Neural cell (in vitro differentiated cells): ENCODE results near the gene RTN4. TPM values are rescaled to one million over a fixed set of nuclear protein-coding genes. Genes with fewer than 3 reads are reported as not detected.

ENCODE experiments used
- H2AFZ ChIP-seq: fragments of 200-600, 300-800 bp; sonication (generic), shearing (Covaris generic); 2 replicates; pipeline ENCODE4 v1.6.0; 2014; ENCODE audit warnings: low read depth, mild to moderate bottlenecking, antibody characterized with exemption, low read length, moderate library complexity
- H3F3A ChIP-seq: fragments of 200-600 bp; shearing (Covaris generic); 2 replicates; pipeline ENCODE4 v1.6.1; 2016; ENCODE audit warnings: mild to moderate bottlenecking, moderate library complexity, mixed read lengths, antibody characterized with exemption, low read length; ENCODE audit not compliant: insufficient read depth, poor library complexity, severe bottlenecking
- H3K27ac ChIP-seq: fragments of 200-600, 300-800 bp; sonication (generic), shearing (Covaris generic); 2 replicates; pipeline ENCODE4 v1.5.1; 2014; ENCODE audit warnings: mild to moderate bottlenecking, low read length, moderate library complexity
- H3K27me3 ChIP-seq: fragments of 300-800, 200-600 bp; sonication (generic), shearing (Covaris generic); 2 replicates; pipeline ENCODE4 v1.6.0; 2014; ENCODE audit warnings: mild to moderate bottlenecking, low read depth, low read length, moderate library complexity; ENCODE audit not compliant: insufficient read depth
- H3K36me3 ChIP-seq: fragments of 300-800, 200-600 bp; sonication (generic), shearing (Covaris generic); 2 replicates; pipeline ENCODE4 v1.5.1; 2014; ENCODE audit warnings: mild to moderate bottlenecking, antibody characterized with exemption, low read length, moderate library complexity; ENCODE audit not compliant: insufficient read depth
- H3K4me2 ChIP-seq: fragments of 300-800, 200-600 bp; sonication (generic), shearing (Covaris generic); 2 replicates; pipeline ENCODE4 v1.6.0; 2014; ENCODE audit warnings: mild to moderate bottlenecking, low read length
- H3K4me3 ChIP-seq: fragments of 300-800, 200-600 bp; sonication (generic), shearing (Covaris generic); 2 replicates; pipeline ENCODE4 v1.5.1; 2014; ENCODE audit warnings: mild to moderate bottlenecking, low read length, moderate library complexity
- H3K79me2 ChIP-seq: fragments of 200-600 bp; shearing (Covaris generic); replicated peaks from 2 replicates; pipeline ENCODE4 v1.6.0; 2014; ENCODE audit warnings: mild to moderate bottlenecking, low read length, moderate library complexity; ENCODE audit not compliant: insufficient read depth
- H3K9ac ChIP-seq: fragments of 300-800, 200-600 bp; sonication (generic), shearing (Covaris generic); 2 replicates; pipeline ENCODE4 v1.6.1; 2016; ENCODE audit warnings: mild to moderate bottlenecking, low read length, mixed read lengths
- H3K9me2 ChIP-seq: fragments of 200-600 bp; shearing (Covaris generic); 2 replicates; pipeline ENCODE4 v1.6.1; 2016; ENCODE audit warnings: mild to moderate bottlenecking, low read length, mixed read lengths; ENCODE audit not compliant: insufficient read depth
- H3K9me3 ChIP-seq: fragments of 200-600, 300-800 bp; sonication (generic), shearing (Covaris generic); 2 replicates; pipeline ENCODE4 v1.6.1; 2016; ENCODE audit warnings: mild to moderate bottlenecking, mixed run types, low read length, moderate library complexity, mixed read lengths
- H4K20me1 ChIP-seq: fragments of 200-600 bp; shearing (Covaris generic); 2 replicates; pipeline ENCODE4 v1.6.1; 2016; ENCODE audit warnings: mild to moderate bottlenecking, mixed run types; ENCODE audit not compliant: insufficient read depth
- EP300 ChIP-seq: fragments of 450-650 bp; conservative IDR thresholded peaks from 2 replicates; pipeline ENCODE4 v1.6.1; 2014; ENCODE audit warnings: antibody characterized with exemption, mild to moderate bottlenecking, moderate library complexity; ENCODE audit not compliant: poor library complexity, severe bottlenecking
- EZH2 ChIP-seq: fragments of 200-600, 300-800 bp; shearing (Covaris generic), sonication (generic); IDR thresholded peaks from 2 replicates; pipeline ENCODE4 v1.6.1; 2014; ENCODE audit warnings: antibody characterized with exemption, low read length, borderline replicate concordance, mild to moderate bottlenecking; ENCODE audit not compliant: insufficient read depth, poor library complexity, severe bottlenecking
- MXI1 ChIP-seq: fragments of 450-650 bp; conservative IDR thresholded peaks from 2 replicates; pipeline ENCODE4 v1.6.1; 2014; ENCODE audit warnings: antibody characterized with exemption, mild to moderate bottlenecking; ENCODE audit not compliant: poor library complexity, severe bottlenecking
- POLR2AphosphoS5 ChIP-seq: IDR thresholded peaks from 2 replicates; pipeline ENCODE4 v1.6.1; 2012
- RAD21 ChIP-seq: fragments of 450-650 bp; conservative IDR thresholded peaks from 2 replicates; pipeline ENCODE4 v1.6.1; 2014; ENCODE audit warnings: antibody characterized with exemption, mild to moderate bottlenecking, moderate library complexity
- SMC3 ChIP-seq: fragments of 450-650 bp; conservative IDR thresholded peaks from 2 replicates; pipeline ENCODE4 v1.6.1; 2014; ENCODE audit warnings: antibody characterized with exemption, mild to moderate bottlenecking, moderate library complexity; ENCODE audit not compliant: poor library complexity
- TAF1 ChIP-seq: IDR thresholded peaks from 2 replicates; pipeline ENCODE4 v1.6.1; 2012; ENCODE audit warnings: low read depth
- polyA plus RNA-seq: library from polyadenylated mRNA; depleted of rRNA; stranded (reverse); fragments of >200 nt; gene quantifications from 2 replicates; pipeline ENCODE4 v1.2.3, GENCODE V29; 2014
- TF ChIP-seq, protein P1 (sequence below): fragments of 450-650 bp; IDR thresholded peaks from 2 replicates; pipeline ENCODE4 v1.5.1; 2014; ENCODE audit warnings: antibody characterized with exemption, mild to moderate bottlenecking, moderate library complexity; ENCODE audit not compliant: poor library complexity, severe bottlenecking
- TF ChIP-seq, protein P2 (sequence below): IDR thresholded peaks from 2 replicates; pipeline ENCODE4 v1.6.1; 2012; ENCODE audit warnings: borderline replicate concordance

The RTN4 gene
- polyA plus RNA-seq, 1 donor from 2014 or later, result 582 TPM

DNA sequence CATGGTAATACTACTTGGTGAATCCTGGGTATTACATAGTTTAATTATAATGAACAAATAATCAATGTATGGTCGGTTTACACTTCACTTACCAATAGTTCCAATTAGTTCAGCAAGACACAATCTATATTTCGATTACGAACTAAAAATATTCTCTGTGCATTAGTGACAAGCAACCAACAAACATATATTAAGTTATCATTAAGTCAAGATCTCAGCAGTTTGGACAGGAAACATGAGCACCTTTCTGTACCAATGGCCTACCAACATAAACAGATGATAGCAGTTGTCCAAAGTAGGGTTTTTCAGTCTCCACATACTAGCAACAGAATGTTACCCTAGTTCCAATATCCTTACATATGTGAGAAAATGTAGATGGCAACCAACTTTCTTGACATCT is 32.8 kb downstream of the RTN4 start:
- Histone ChIP-seq H3K4me3 (no peak overlapping the region), H4K20me1 (peaks cover 20% of the 10 kb centered on the region), H3K36me3 (peaks cover 17% of the 10 kb centered on the region), H3K27ac (no peak overlapping the region), H3K9me3 (no peaks in the 10 kb centered on the region), H3K9ac (no peak overlapping the region), H3K27me3 (no peaks in the 10 kb centered on the region), H3K79me2 (peaks cover 97% of the 10 kb centered on the region), H3K9me2 (no peaks in the 10 kb centered on the region), H3K4me2 (no peak overlapping the region), H3F3A (no peaks in the 10 kb centered on the region), H2AFZ (no peak overlapping the region)
- TF ChIP-seq RAD21 (no peak), MXI1 (no peak), TAF1 (no peak), EZH2 (no peak), SMC3 (no peak), EP300 (no peak), POLR2AphosphoS5 (no peak)
- TF ChIP-seq, protein P1, sequence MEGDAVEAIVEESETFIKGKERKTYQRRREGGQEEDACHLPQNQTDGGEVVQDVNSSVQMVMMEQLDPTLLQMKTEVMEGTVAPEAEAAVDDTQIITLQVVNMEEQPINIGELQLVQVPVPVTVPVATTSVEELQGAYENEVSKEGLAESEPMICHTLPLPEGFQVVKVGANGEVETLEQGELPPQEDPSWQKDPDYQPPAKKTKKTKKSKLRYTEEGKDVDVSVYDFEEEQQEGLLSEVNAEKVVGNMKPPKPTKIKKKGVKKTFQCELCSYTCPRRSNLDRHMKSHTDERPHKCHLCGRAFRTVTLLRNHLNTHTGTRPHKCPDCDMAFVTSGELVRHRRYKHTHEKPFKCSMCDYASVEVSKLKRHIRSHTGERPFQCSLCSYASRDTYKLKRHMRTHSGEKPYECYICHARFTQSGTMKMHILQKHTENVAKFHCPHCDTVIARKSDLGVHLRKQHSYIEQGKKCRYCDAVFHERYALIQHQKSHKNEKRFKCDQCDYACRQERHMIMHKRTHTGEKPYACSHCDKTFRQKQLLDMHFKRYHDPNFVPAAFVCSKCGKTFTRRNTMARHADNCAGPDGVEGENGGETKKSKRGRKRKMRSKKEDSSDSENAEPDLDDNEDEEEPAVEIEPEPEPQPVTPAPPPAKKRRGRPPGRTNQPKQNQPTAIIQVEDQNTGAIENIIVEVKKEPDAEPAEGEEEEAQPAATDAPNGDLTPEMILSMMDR, result no peak
- TF ChIP-seq, protein P2, sequence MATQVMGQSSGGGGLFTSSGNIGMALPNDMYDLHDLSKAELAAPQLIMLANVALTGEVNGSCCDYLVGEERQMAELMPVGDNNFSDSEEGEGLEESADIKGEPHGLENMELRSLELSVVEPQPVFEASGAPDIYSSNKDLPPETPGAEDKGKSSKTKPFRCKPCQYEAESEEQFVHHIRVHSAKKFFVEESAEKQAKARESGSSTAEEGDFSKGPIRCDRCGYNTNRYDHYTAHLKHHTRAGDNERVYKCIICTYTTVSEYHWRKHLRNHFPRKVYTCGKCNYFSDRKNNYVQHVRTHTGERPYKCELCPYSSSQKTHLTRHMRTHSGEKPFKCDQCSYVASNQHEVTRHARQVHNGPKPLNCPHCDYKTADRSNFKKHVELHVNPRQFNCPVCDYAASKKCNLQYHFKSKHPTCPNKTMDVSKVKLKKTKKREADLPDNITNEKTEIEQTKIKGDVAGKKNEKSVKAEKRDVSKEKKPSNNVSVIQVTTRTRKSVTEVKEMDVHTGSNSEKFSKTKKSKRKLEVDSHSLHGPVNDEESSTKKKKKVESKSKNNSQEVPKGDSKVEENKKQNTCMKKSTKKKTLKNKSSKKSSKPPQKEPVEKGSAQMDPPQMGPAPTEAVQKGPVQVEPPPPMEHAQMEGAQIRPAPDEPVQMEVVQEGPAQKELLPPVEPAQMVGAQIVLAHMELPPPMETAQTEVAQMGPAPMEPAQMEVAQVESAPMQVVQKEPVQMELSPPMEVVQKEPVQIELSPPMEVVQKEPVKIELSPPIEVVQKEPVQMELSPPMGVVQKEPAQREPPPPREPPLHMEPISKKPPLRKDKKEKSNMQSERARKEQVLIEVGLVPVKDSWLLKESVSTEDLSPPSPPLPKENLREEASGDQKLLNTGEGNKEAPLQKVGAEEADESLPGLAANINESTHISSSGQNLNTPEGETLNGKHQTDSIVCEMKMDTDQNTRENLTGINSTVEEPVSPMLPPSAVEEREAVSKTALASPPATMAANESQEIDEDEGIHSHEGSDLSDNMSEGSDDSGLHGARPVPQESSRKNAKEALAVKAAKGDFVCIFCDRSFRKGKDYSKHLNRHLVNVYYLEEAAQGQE, result no peak

DNA sequence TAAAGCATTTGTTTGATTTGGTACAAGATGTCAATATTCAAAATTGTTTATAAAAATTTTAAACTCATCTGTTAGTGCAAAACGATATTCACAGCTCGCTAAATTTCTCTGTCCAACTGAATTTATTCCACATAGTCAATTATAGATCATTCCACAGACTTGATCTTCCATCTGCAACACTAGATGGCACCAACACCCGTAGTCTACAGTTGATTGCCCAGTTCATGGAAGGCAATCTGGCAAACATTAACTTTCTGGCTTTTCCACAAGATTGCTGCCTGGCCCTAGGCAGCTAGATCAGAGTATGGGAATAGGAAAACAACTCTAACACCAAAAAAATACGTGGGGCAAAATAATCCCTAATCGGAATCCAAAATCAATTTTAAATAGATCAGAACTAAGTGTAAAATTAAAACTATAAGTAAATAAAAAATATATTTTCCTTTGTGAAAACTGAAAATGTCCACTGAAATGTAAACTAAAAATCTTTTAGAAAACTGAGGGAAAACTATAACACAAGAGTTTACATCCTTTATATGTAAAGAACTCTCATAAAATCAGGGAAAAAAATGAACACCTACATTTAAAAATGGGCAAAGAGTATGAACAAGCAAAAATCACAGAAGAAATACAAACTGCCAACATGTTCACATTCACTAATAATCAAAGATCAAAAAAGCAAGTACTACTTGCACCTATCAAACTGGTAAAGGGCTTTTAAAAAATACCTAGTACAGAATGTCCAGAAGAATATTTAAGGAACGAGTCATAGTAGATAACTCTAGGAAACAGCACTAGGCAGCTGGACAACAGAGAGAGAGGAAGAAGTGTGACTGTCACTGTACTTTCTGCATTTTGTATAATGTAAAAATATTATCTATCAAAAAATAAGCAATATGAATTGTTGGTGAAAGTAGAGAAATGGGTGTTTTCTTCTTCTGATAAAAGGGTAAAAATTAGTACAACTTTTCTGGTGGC is 35.0 kb downstream of the RTN4 start:
- Histone ChIP-seq H3K9me2 (no peaks in the 10 kb centered on the region), H4K20me1 (peaks cover 8% of the 10 kb centered on the region), H3K4me3 (no peak overlapping the region), H3K36me3 (peaks cover 18% of the 10 kb centered on the region), H3F3A (no peaks in the 10 kb centered on the region), H2AFZ (no peak overlapping the region), H3K9ac (no peak overlapping the region), H3K27me3 (no peaks in the 10 kb centered on the region), H3K9me3 (no peaks in the 10 kb centered on the region), H3K79me2 (peaks cover 97% of the 10 kb centered on the region), H3K27ac (no peak overlapping the region), H3K4me2 (no peak overlapping the region)
- TF ChIP-seq EZH2 (no peak), RAD21 (peak; percentile 48), SMC3 (peak; percentile 40), POLR2AphosphoS5 (no peak), EP300 (no peak), MXI1 (no peak), TAF1 (no peak)
- TF ChIP-seq, protein P2, result no peak
- TF ChIP-seq, protein P1, result peak; percentile 47
